IPS-15b (cell line): ENCODE results near the gene LUC7L3.
"Not testable (repeated sequence)": the region's sequence is repeated elsewhere in the genome, so short reads cannot be mapped to it uniquely, and the experiment has no call there.

Source experiments
- H3K27me3 ChIP-seq: one replicate; pipeline ENCODE4 v1.6.1; 2013; ENCODE audit warnings: low read length; ENCODE audit not compliant: control insufficient read depth, insufficient read depth
- H3K36me3 ChIP-seq: one replicate; pipeline ENCODE4 v1.6.1; 2013; ENCODE audit warnings: low read length; ENCODE audit not compliant: control insufficient read depth, insufficient read depth
- H3K4me1 ChIP-seq: one replicate; pipeline ENCODE4 v1.6.1; 2013; ENCODE audit warnings: mild to moderate bottlenecking, low read length; ENCODE audit not compliant: control insufficient read depth, insufficient read depth
- H3K4me3 ChIP-seq: one replicate; pipeline ENCODE4 v1.5.1; 2013; ENCODE audit warnings: low read depth, low read length
- H3K9ac ChIP-seq: one replicate; pipeline ENCODE4 v1.6.1; 2013; ENCODE audit warnings: low read depth, mild to moderate bottlenecking, low read length
- H3K9me3 ChIP-seq: one replicate; pipeline ENCODE4 v1.6.1; 2013; ENCODE audit warnings: mild to moderate bottlenecking, low read length; ENCODE audit not compliant: control insufficient read depth, insufficient read depth

LUC7L3 gene

DNA sequence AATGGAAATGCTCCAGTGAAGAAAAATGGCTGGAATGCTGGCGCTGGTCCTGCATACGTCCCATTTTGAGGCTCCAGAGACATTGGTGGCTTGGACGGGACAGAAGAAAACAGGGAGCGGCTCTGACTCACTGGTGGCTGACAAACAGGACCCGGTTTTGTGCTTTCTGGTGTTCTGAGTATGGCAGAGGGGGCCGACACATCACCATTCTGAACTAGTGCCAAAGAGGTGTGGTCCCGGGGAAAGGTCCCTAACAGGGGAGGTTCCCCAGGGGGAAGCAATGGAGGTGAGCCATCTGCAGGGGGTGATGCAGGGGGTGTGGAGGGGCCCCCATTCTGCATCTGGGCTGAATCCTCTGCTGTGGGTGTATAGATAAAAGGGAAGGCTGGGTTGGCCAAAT is 20.0 kb upstream of the LUC7L3 start:
- H3K9ac ChIP-seq: no peak overlapping the region
- H3K4me3 ChIP-seq: no peak overlapping the region
- no peaks in the 10 kb centered on the region for H3K4me1 ChIP-seq
- peaks cover 29% of the 10 kb centered on the region for H3K36me3 ChIP-seq
- no peaks in the 10 kb centered on the region for H3K9me3 ChIP-seq
- H3K27me3 ChIP-seq: no peaks in the 10 kb centered on the region

DNA sequence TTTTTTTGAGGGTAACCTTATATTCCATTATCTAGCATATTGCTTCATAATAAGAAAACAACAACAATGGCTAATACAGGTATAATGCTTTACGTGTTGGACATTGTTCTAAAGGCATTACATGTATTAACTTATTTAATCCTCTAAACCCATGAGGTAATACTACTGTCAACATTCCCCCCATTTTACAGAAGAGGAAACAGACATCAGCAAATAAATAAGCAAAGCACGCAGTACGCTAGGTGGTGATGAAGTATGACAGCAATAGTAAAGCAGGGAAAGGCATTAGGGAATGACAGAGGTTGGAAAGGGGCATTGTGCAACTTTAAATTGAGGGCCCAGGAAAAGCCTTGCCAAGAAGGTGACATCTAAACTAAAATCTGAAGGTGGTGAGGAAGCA is 16.2 kb upstream of the LUC7L3 start:
- Histone ChIP-seq H3K36me3 (peaks cover 9% of the 10 kb centered on the region), H3K4me3 (no peak overlapping the region), H3K4me1 (peaks cover 1% of the 10 kb centered on the region), H3K9ac (no peak overlapping the region), H3K9me3 (no peaks in the 10 kb centered on the region), H3K27me3 (no peaks in the 10 kb centered on the region)

DNA sequence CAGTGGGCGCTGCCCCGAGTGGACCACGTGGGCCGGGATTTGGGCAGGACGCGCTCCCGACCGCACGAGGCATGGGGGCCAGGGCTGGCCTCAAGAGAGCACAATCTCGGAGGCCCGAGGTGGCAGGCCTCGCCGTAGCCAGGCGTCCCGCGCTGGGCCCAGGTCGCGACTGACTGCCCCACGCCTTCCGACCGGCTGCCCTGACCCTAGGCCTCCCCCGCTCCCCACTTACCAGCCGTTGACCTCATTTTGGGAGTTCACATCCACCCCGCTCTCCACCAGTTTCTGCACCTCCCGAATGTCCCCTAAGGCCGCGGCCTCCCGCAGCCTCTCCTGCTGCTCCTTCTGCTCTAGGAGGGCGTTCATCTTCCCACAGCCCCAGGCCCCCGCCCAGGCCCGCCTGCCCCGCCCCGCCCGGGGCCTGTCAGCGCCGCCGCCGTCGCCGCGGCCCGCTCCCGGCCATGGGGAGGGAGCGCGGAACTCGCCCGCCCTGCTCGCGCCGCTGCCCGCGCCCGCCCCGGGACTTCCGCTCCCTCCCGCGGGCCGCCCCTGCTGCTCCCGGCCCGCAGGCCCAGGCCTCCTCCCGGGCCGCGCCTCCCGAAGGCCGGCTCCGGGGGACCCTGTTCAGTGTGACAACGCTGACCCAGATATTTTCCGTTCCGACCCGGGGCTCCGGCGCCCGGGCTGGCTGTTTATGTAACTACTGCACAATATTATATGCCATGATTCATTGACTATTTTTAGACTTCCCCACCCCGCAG is 11.9 kb upstream of the LUC7L3 start, which contains the start of gene ANKRD40:
ANKRD40 (minus strand) TSS at position 626 of the 761 bp plus-strand sequence; CDS start at position 366, 260 bp downstream.
- peaks cover 10% of the 10 kb centered on the region for H3K4me1 ChIP-seq
- peak within 1 kb of the TSS; percentile 79 for H3K9ac ChIP-seq
- no peaks in the 10 kb centered on the region for H3K9me3 ChIP-seq
- peak within 1 kb of the TSS; percentile 84 for H3K4me3 ChIP-seq
- no peaks in the 10 kb centered on the region for H3K27me3 ChIP-seq
- no peaks in the 10 kb centered on the region for H3K36me3 ChIP-seq

DNA sequence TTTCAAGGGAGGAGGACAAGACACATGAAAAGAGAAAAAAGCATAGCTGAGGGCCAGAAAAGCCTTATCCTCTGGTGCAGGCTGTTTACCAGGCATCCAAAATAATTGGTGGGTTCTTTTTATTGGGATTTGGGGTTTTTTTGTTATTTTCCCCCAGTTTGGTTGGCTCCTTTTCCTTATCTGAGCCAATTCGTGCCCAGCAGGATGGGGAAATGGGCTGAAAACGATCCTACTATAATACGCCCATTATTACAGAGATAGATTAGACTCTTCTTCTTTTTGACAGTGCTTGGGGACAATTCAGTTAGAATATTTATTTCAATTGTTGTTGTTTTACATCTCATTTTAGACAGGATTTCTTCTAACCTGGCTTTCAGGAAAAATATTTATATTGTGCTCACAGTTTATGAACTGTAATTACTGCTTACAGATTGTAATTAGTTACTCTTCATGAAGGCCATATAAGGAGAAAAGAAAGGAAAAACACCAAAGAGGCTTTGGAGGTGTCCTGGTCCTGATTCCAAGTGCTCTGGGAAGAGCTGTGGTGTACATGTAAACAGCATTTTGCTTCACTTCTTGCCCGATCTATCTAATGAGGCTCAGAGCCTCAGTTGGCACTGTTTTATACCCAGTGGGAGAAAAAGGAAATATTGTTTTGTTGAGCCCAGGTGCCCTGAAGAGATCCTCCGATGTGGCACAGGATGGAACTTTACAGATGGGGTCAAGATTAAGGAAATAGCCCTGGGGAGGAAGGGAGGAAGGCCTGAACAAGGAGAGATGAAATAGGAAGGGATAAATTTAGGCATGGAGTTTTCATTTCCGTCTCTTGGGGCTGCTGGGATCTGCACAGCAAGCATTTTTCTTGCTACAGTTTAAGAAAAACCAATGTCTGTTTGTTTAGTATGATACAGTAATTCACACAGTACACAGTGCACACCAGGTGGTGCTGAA is 11.1 kb upstream of the LUC7L3 start:
- H3K4me1 ChIP-seq: peaks cover 10% of the 10 kb centered on the region
- no peaks in the 10 kb centered on the region for H3K36me3 ChIP-seq
- peak overlapping the region; percentile 84 for H3K4me3 ChIP-seq
- no peaks in the 10 kb centered on the region for H3K9me3 ChIP-seq
- H3K9ac ChIP-seq: peak overlapping the region; percentile 67
- H3K27me3 ChIP-seq: no peaks in the 10 kb centered on the region

DNA sequence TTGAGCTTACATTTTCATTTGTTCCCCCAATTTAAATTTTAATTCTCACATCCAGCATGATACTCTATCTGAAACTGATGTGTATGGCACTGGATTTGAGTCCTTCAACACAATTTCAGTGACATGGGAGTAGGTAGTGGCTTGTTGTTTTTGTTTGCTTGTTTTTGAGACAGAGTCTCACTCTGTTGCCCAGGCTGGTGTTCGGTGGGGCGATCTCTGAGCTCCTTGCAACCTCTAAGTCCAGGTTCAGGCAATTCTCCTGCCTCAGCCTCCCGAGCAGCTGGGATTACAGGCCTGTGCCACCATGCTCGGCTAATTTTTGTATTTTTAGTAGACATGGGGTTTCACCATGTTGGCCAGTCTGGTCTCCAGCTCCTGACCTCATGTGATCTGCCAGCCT is 10.3 kb upstream of the LUC7L3 start:
- H3K4me1 ChIP-seq: peaks cover 10% of the 10 kb centered on the region
- H3K27me3 ChIP-seq, H3K9ac ChIP-seq, H3K36me3 ChIP-seq, H3K9me3 ChIP-seq, H3K4me3 ChIP-seq: not testable (repeated sequence)

DNA sequence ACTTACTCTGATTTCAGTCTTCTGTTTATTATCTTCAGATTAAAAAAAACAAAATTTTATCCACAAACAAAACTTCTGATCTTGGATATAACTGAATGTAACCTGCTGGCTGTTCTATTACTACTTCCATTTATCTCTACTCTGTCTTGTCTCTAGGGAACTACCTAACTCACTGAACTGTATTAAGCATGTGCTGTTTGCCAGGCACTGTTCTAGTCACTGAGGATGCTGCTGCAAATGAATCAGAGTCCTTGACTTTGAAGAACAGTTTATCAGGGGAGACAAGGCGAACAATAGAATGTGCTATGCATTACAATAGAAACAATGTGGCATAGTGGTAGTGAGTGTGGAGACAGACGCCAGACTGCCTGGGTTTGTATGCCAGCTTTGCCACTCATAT is 9.4 kb upstream of the LUC7L3 start:
- Histone ChIP-seq H3K4me1 (peaks cover 10% of the 10 kb centered on the region), H3K4me3 (no peak overlapping the region), H3K9ac (no peak overlapping the region), H3K27me3 (no peaks in the 10 kb centered on the region), H3K36me3 (no peaks in the 10 kb centered on the region), H3K9me3 (no peaks in the 10 kb centered on the region)

DNA sequence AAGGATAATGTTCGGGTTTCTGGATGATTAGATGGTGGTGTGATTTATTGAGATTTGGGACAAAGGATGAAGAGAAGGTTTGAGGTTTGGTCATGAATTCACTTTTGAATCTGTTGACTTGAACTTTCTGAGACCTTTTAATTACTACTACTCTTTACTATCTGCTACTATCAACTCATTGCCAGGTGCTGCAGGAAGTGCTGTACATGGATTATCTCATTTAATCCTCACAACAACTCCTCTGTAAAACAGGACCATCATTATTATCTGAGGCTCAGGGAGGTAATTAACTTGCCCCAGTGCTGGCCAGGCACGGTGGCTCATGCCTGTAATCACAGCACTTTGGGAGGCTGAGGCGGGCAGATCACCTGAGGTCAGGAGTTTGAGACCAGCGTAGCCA is 8.8 kb upstream of the LUC7L3 start:
- Histone ChIP-seq H3K4me1 (peaks cover 10% of the 10 kb centered on the region), H3K9ac (no peak overlapping the region), H3K9me3 (no peaks in the 10 kb centered on the region), H3K27me3 (no peaks in the 10 kb centered on the region), H3K4me3 (no peak overlapping the region), H3K36me3 (no peaks in the 10 kb centered on the region)

DNA sequence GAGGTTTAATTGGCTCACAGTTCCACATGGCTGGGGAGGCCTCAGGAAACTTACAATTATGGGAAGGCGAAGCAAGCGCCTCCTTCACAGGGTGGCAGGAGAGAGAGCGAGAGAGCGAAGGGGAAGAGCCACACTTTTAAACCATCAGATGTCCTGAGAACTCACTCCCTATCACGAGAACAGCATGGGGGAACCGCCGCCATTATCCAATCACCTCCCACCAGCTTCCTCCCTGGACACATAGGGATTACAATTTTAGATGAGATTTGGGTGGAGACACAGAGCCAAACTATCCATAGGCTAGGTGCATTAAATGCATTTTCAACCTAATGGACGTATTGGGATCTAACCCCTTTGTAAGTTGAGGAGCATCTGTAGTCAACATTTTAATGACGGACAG is 6.8 kb upstream of the LUC7L3 start:
- peaks cover 10% of the 10 kb centered on the region for H3K4me1 ChIP-seq
- H3K27me3 ChIP-seq: no peaks in the 10 kb centered on the region
- H3K9me3 ChIP-seq: no peaks in the 10 kb centered on the region
- H3K4me3 ChIP-seq: no peak overlapping the region
- no peaks in the 10 kb centered on the region for H3K36me3 ChIP-seq
- no peak overlapping the region for H3K9ac ChIP-seq

DNA sequence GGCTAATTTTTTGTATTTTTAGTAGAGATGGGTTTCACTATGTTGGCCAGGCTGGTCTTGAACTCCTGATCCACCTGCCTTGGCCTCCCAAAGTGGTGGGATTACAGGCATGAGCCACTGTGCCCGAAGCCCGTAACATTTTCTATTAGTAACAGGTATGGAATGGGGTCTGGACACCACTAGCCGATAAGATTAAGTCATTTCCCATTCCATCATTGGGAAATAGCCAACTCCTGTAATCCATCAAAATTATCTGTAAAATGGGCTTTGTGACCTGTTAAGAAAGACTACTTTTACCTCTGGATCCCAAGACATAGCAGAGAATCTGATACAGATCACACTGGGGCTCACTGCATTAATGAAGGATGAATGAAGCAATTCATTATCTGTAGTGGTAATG is 3.9 kb upstream of the LUC7L3 start:
- Histone ChIP-seq H3K9ac (no peak overlapping the region), H3K36me3 (no peaks in the 10 kb centered on the region), H3K9me3 (no peaks in the 10 kb centered on the region), H3K27me3 (no peaks in the 10 kb centered on the region), H3K4me1 (no peaks in the 10 kb centered on the region), H3K4me3 (no peak overlapping the region)

DNA sequence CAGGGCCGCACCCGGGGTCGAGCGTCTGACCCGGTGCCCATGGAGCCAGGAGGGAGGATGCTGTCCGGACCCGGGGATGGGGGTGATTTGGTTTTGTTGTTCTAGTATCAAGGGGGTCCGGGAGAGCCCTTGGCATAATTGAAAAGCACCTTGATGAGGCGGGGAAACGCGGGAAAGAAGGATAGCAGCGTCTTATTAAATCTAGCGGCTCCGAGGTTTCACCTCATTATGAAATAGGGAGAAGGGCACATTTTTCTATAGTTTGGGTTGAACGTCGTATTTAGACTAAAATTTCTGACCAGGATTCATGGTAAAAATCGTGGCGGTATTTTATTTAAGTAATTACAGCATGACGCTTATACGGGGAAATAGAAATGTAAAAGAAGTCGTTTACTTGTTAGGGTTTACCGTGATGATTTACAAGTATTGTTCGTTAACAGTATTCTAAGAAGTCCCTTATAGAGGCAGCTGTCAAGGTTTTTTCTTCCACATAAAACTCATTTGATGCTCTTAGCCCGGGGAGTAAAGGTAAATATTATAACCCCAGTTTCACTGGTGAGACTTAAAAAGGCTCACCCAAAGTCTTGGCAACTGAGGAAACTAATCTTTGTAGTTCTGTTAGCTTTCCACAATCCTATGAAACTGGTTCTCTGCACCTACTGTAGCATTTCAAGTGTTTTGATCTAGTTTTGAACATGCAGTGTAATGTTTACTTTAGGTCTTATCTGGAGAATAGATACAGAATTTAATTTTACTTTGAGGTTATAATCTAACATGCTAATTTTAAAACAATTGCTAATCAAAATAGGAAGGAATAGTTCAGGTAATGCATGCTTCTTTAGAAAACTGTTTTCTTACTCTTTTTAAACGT is 756 bp downstream of the LUC7L3 start:
- Histone ChIP-seq H3K4me1 (peaks cover 10% of the 10 kb centered on the region), H3K27me3 (no peaks in the 10 kb centered on the region), H3K4me3 (peak overlapping the region; percentile 89)

More for the DNA sequence above, 756 bp downstream of the LUC7L3 start:
- Histone ChIP-seq H3K9me3 (no peaks in the 10 kb centered on the region), H3K36me3 (no peaks in the 10 kb centered on the region), H3K9ac (peak overlapping the region; percentile 97)
